GM19468 (cell line): ENCODE results near the gene SMARCB1.

ENCODE experiments used
- ATAC-seq: cut with Tn5 transposase; IDR thresholded peaks from one replicate; pipeline ENCODE4 v1.9.1; 2021; ENCODE audit warnings: mild to moderate bottlenecking, moderate library complexity, moderate number of reproducible peaks; ENCODE audit not compliant: unreplicated experiment; ENCODE audit errors: extremely low read depth

The SMARCB1 gene

GRCh38 chr22:23800297-23801237 is 13.8 kb downstream of the SMARCB1 start:
- peak; percentile 42 for ATAC-seq

GRCh38 chr22:23801238-23801821 is 14.6 kb downstream of the SMARCB1 start:
- no peak for ATAC-seq

GRCh38 chr22:23801886-23802377 is 15.2 kb downstream of the SMARCB1 start:
- no peak for ATAC-seq

- no peak for ATAC-seq
Observed at GRCh38 chr22:23803001-23803819, 16.4 kb downstream of the SMARCB1 start.

GRCh38 chr22:23804781-23805291 is 18.1 kb downstream of the SMARCB1 start:
- ATAC-seq = no peak

- ATAC-seq = no peak
Observed at GRCh38 chr22:23806837-23807236, 20.1 kb downstream of the SMARCB1 start.

- ATAC-seq = no peak
Observed at GRCh38 chr22:23812378-23812777, 25.6 kb downstream of the SMARCB1 start.

- no peak for ATAC-seq
Observed at GRCh38 chr22:23815541-23816155, 28.9 kb downstream of the SMARCB1 start.

- ATAC-seq = no peak
Observed at GRCh38 chr22:23816156-23816976, 29.6 kb downstream of the SMARCB1 start.

- ATAC-seq = no peak
Observed at GRCh38 chr22:23817146-23817545, 30.4 kb downstream of the SMARCB1 start.

GRCh38 chr22:23818541-23818940 is 31.8 kb downstream of the SMARCB1 start:
- no peak for ATAC-seq

- ATAC-seq = no peak
Observed at GRCh38 chr22:23820748-23821211, 34.0 kb downstream of the SMARCB1 start.

GRCh38 chr22:23822101-23822671 is 35.4 kb downstream of the SMARCB1 start:
- ATAC-seq = no peak

- ATAC-seq = no peak
Observed at GRCh38 chr22:23823331-23823791, 36.6 kb downstream of the SMARCB1 start.

GRCh38 chr22:23824476-23825245 is 37.9 kb downstream of the SMARCB1 start:
- ATAC-seq = no peak

GRCh38 chr22:23825246-23825905 is 38.6 kb downstream of the SMARCB1 start:
- ATAC-seq = no peak
